H9 (cell line): ENCODE data around the gene NFATC1. TPM values are rescaled to one million over a fixed set of nuclear protein-coding genes. Genes with fewer than 3 reads are reported as not detected.
A peak's percentile ranks its signal among the peaks of the same experiment; 100 is the strongest.

Source experiments
- DNase-seq: peaks from one replicate; pipeline ENCODE4 v3.0.0-alpha.2; 2017
- H2AFZ ChIP-seq: one replicate; pipeline ENCODE4 v1.6.1; 2013; ENCODE audit warnings: mild to moderate bottlenecking, low read length, control low read depth, moderate library complexity
- H2AK5ac ChIP-seq: 2 replicates; pipeline ENCODE4 v1.6.1; 2013; ENCODE audit warnings: low read length, control low read depth, mixed read lengths; ENCODE audit not compliant: insufficient read length
- H2BK120ac ChIP-seq: one replicate; pipeline ENCODE4 v1.6.1; 2013; ENCODE audit warnings: low read depth, mild to moderate bottlenecking, low read length, control low read depth, inconsistent platforms; ENCODE audit not compliant: poor library complexity, severe bottlenecking
- H2BK12ac ChIP-seq: 2 replicates; pipeline ENCODE4 v1.6.1; 2013; ENCODE audit warnings: low read length, control low read depth, mixed read lengths, low read depth; ENCODE audit not compliant: insufficient read length
- H2BK15ac ChIP-seq: 2 replicates; pipeline ENCODE4 v1.6.1; 2013; ENCODE audit warnings: low read depth, low read length, control low read depth
- H2BK20ac ChIP-seq: one replicate; pipeline ENCODE4 v1.6.1; 2013; ENCODE audit warnings: low read depth, mild to moderate bottlenecking, low read length, control low read depth, inconsistent platforms; ENCODE audit not compliant: poor library complexity, severe bottlenecking
- H2BK5ac ChIP-seq: 2 replicates; pipeline ENCODE4 v1.6.1; 2013; ENCODE audit warnings: low read length, control low read depth, mixed read lengths; ENCODE audit not compliant: insufficient read length
- H3K14ac ChIP-seq: 2 replicates; pipeline ENCODE4 v1.6.1; 2013; ENCODE audit warnings: low read length, control low read depth; ENCODE audit not compliant: insufficient read depth
- H3K18ac ChIP-seq: 2 replicates; pipeline ENCODE4 v1.6.1; 2013; ENCODE audit warnings: low read depth, mild to moderate bottlenecking, mixed read lengths, low read length, control low read depth; ENCODE audit not compliant: insufficient read length
- H3K23ac ChIP-seq: 2 replicates; pipeline ENCODE4 v1.6.1; 2013; ENCODE audit warnings: low read length, control low read depth, mixed read lengths, low read depth; ENCODE audit not compliant: insufficient read length
- H3K23me2 ChIP-seq: 2 replicates; pipeline ENCODE4 v1.6.1; 2013; ENCODE audit warnings: low read depth, mild to moderate bottlenecking, mixed read lengths, low read length, control low read depth; ENCODE audit not compliant: insufficient read length, poor library complexity, severe bottlenecking
- H3K27ac ChIP-seq: 2 replicates; pipeline ENCODE4 v1.5.1; 2013; ENCODE audit warnings: low read length, control low read depth, mixed read lengths, low read depth; ENCODE audit not compliant: insufficient read length
- H3K27me3 ChIP-seq: 2 replicates; pipeline ENCODE4 v1.6.1; 2013; ENCODE audit warnings: low read length, control low read depth, inconsistent platforms; ENCODE audit not compliant: insufficient read depth
- H3K4ac ChIP-seq: 2 replicates; pipeline ENCODE4 v1.6.1; 2013; ENCODE audit warnings: low read depth, mild to moderate bottlenecking, control low read depth, inconsistent platforms, low read length, moderate library complexity
- H3K4me1 ChIP-seq: 2 replicates; pipeline ENCODE4 v1.6.1; 2013; ENCODE audit warnings: low read length, control low read depth, inconsistent platforms; ENCODE audit not compliant: insufficient read depth
- H3K4me2 ChIP-seq: 2 replicates; pipeline ENCODE4 v1.6.1; 2013; ENCODE audit warnings: low read length, control low read depth, mixed read lengths; ENCODE audit not compliant: insufficient read length, insufficient read depth
- H3K56ac ChIP-seq: 2 replicates; pipeline ENCODE4 v1.6.1; 2013; ENCODE audit warnings: low read depth, mild to moderate bottlenecking, mixed read lengths, low read length, control low read depth; ENCODE audit not compliant: insufficient read length
- H3K79me1 ChIP-seq: 2 replicates; pipeline ENCODE4 v1.6.1; 2013; ENCODE audit warnings: low read depth, mild to moderate bottlenecking, moderate library complexity, low read length, control low read depth, inconsistent platforms; ENCODE audit not compliant: insufficient read depth, poor library complexity, severe bottlenecking
- H3K79me2 ChIP-seq: 2 replicates; pipeline ENCODE4 v1.6.1; 2013; ENCODE audit warnings: low read length, control low read depth, inconsistent platforms; ENCODE audit not compliant: insufficient read depth
- H3K9ac ChIP-seq: 2 replicates; pipeline ENCODE4 v1.6.1; 2013; ENCODE audit warnings: low read length, control low read depth, mixed read lengths; ENCODE audit not compliant: insufficient read length; ENCODE audit errors: extremely low read depth
- H3K9me3 ChIP-seq: one replicate; pipeline ENCODE4 v1.6.1; 2013; ENCODE audit warnings: low read depth, low read length, inconsistent platforms; ENCODE audit not compliant: control insufficient read depth
- H3T11ph ChIP-seq: one replicate; pipeline ENCODE4 v1.6.1; 2013; ENCODE audit warnings: mild to moderate bottlenecking, low read length, control low read depth, inconsistent platforms
- H4K20me1 ChIP-seq: one replicate; pipeline ENCODE4 v1.6.1; 2013; ENCODE audit not compliant: control insufficient read depth, insufficient read length, insufficient read depth
- H4K5ac ChIP-seq: 2 replicates; pipeline ENCODE4 v1.6.1; 2013; ENCODE audit warnings: low read depth, mild to moderate bottlenecking, mixed read lengths, low read length, control low read depth; ENCODE audit not compliant: insufficient read length
- H4K8ac ChIP-seq: replicated peaks from 2 replicates; pipeline ENCODE4 v1.6.1; 2013; ENCODE audit warnings: low read length, control low read depth, mixed read lengths, low read depth; ENCODE audit not compliant: insufficient read length
- H4K91ac ChIP-seq: 2 replicates; pipeline ENCODE4 v1.6.1; 2013; ENCODE audit warnings: low read depth, mild to moderate bottlenecking, moderate library complexity, mixed read lengths, low read length, control low read depth; ENCODE audit not compliant: insufficient read length
- H3K27ac Mint-ChIP-seq, 3 experiments: 2 replicates in 2 of 3; 3 replicates in 1 of 3; pipeline ENCODE4 v1.8.0; 2020 to 2021; ENCODE audit warnings: mixed read lengths in 3 of 3, mild to moderate bottlenecking in 1 of 3, moderate library complexity in 1 of 3
- H3K27me3 Mint-ChIP-seq: 2 replicates; pipeline ENCODE4 v1.8.0; 2021; ENCODE audit warnings: low read depth, mild to moderate bottlenecking, moderate library complexity, mixed read lengths
- H3K36me3 Mint-ChIP-seq, 3 experiments: 2 replicates in 2 of 3; 3 replicates in 1 of 3; pipeline ENCODE4 v1.8.0; 2020 to 2021; ENCODE audit warnings: low read depth in 3 of 3, mixed read lengths in 3 of 3; ENCODE audit not compliant: insufficient read depth in 1 of 3
- H3K4me1 Mint-ChIP-seq, 2 experiments: 2 replicates each; pipeline ENCODE4 v1.8.0; 2020; ENCODE audit warnings: mixed read lengths in 2 of 2
- H3K4me3 Mint-ChIP-seq, 2 experiments: 2 replicates in 1 of 2; 3 replicates in 1 of 2; pipeline ENCODE4 v1.8.0; 2020 to 2021; ENCODE audit warnings: mild to moderate bottlenecking in 2 of 2, mixed read lengths in 2 of 2, moderate library complexity in 1 of 2
- H3K9me3 Mint-ChIP-seq, 2 experiments: 2 replicates in 1 of 2; 3 replicates in 1 of 2; pipeline ENCODE4 v1.8.0; 2020; ENCODE audit warnings: mild to moderate bottlenecking in 2 of 2, mixed read lengths in 2 of 2, moderate library complexity in 1 of 2
- WGBS: extraction: QIAGEN DNeasy Blood & Tissue Kit; methylation state at CpG from one replicate; pipeline ENCODE4 v1.1.7; 2013; ENCODE audit warnings: missing lambda C conversion rate, low lambda C conversion rate, mixed read lengths; ENCODE audit not compliant: insufficient read length; ENCODE audit errors: extremely low coverage; 5-methylcytosine and 5-hydroxymethylcytosine counted together
- total RNA-seq: library from RNA; stranded (reverse); gene quantifications from 2 replicates; pipeline ENCODE4 v1.2.1, GENCODE V29; 2021
- TF ChIP-seq, protein P1 (sequence below): fragments of 200-600 bp; sonication (generic); conservative IDR thresholded peaks from 3 replicates; pipeline ENCODE4 v1.8.0; 2021; ENCODE audit warnings: antibody characterized with exemption, mild to moderate bottlenecking

Gene NFATC1
- total RNA-seq, 1 experiment from 2014 or later: 5.5 TPM

- TF ChIP-seq, protein P1, sequence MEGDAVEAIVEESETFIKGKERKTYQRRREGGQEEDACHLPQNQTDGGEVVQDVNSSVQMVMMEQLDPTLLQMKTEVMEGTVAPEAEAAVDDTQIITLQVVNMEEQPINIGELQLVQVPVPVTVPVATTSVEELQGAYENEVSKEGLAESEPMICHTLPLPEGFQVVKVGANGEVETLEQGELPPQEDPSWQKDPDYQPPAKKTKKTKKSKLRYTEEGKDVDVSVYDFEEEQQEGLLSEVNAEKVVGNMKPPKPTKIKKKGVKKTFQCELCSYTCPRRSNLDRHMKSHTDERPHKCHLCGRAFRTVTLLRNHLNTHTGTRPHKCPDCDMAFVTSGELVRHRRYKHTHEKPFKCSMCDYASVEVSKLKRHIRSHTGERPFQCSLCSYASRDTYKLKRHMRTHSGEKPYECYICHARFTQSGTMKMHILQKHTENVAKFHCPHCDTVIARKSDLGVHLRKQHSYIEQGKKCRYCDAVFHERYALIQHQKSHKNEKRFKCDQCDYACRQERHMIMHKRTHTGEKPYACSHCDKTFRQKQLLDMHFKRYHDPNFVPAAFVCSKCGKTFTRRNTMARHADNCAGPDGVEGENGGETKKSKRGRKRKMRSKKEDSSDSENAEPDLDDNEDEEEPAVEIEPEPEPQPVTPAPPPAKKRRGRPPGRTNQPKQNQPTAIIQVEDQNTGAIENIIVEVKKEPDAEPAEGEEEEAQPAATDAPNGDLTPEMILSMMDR: no peak
- no peak overlapping the region for H2BK5ac ChIP-seq
- H3K4ac ChIP-seq: no peak overlapping the region
- no peaks in the 10 kb centered on the region for H3K27me3 ChIP-seq
- H3K9me3 ChIP-seq: peaks cover 8% of the 10 kb centered on the region
- WGBS: no CpG with 5 or more reads among the region's 16 CpGs
- H2BK20ac ChIP-seq: no peak overlapping the region
- peaks cover 4 to 9% (median 5%) of the 10 kb centered on the region in 3 experiments; a peak in 5 of 7 replicates for H3K36me3 Mint-ChIP-seq
- H3K9ac ChIP-seq: no peak overlapping the region
- H3K27ac Mint-ChIP-seq: no peak overlapping the region; a peak in 1 of 7 replicates
- no peak overlapping the region for H3K23ac ChIP-seq
- DNase-seq: peak; percentile 12
- H3K4me1 ChIP-seq: no peaks in the 10 kb centered on the region
- H2BK120ac ChIP-seq: no peak overlapping the region
- H4K91ac ChIP-seq: no peak overlapping the region
- no peak overlapping the region for H2BK12ac ChIP-seq
- no peak overlapping the region for H3K4me2 ChIP-seq
- H2AK5ac ChIP-seq: no peak overlapping the region
- H3K27me3 Mint-ChIP-seq: peaks cover 28% of the 10 kb centered on the region
- no peak overlapping the region for H3K27ac ChIP-seq
- H3K4me1 Mint-ChIP-seq: no peaks in the 10 kb centered on the region
- H3T11ph ChIP-seq: no peak overlapping the region
- no peaks in the 10 kb centered on the region for H3K23me2 ChIP-seq
- H4K20me1 ChIP-seq: no peaks in the 10 kb centered on the region
- H3K9me3 Mint-ChIP-seq: peaks cover 25 to 31% of the 10 kb centered on the region in 2 experiments
- H4K8ac ChIP-seq: no peak overlapping the region
- H3K18ac ChIP-seq: no peak overlapping the region
- H3K56ac ChIP-seq: no peak overlapping the region
- no peak overlapping the region for H4K5ac ChIP-seq
- H3K14ac ChIP-seq: no peak overlapping the region
- H3K79me1 ChIP-seq: no peaks in the 10 kb centered on the region
- H3K4me3 Mint-ChIP-seq: no peak overlapping the region
- no peak overlapping the region for H2BK15ac ChIP-seq
- H3K79me2 ChIP-seq: no peaks in the 10 kb centered on the region
- H2AFZ ChIP-seq: no peak overlapping the region
These were observed 144.6 kb downstream of the NFATC1 start for GRCh38 chr18:79540161-79540903.
